ENCODE data around the gene APC.

Gene APC

DNA sequence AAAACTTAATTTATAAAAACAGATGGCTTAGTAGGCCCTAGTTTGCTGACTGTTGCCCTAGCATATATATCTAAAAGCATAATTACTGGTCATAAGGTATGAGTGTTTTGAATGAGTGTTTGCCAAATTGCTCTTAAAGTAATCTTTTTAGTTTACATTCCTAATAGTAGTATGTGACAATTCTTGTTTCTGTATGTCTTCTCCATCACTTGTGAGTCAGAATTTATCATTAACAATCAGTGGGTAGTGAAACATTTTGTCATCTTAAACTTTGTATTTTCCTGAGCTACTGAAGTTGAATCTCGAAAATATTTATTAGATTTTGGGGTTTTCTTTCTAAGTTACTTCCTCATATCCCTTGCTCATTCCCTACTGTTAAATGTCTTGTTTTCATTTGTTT, 49.6 kb downstream of the APC start:
- no peak for DNase-seq (ENCODE audit: low spot score)

DNA sequence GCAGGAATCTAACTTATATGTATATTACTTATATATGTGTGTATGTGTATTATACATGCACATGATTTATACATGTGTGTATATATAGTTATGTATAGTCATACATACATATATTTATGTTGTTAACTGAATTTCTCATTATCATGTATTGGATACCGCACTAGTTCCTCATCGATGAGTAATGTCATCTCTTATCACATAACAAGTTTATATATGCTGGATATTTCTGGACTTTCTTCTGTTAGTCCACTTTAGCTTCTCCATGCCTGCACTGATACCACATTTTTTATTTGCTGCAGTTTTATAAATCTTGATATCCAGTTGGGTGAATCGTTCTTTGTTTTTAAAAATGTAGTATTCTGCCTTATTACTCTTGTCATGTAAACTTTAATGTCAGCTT, 50.2 kb downstream of the APC start:
- no peak for DNase-seq (ENCODE audit: low spot score)

GRCh38 chr5:112793201-112793600, 55.5 kb downstream of the APC start:
- DNase-seq (ENCODE audit: low spot score): no peak

- no peak for DNase-seq (ENCODE audit: low spot score)
Measured at GRCh38 chr5:112794410-112794809, 56.7 kb downstream of the APC start.

DNA sequence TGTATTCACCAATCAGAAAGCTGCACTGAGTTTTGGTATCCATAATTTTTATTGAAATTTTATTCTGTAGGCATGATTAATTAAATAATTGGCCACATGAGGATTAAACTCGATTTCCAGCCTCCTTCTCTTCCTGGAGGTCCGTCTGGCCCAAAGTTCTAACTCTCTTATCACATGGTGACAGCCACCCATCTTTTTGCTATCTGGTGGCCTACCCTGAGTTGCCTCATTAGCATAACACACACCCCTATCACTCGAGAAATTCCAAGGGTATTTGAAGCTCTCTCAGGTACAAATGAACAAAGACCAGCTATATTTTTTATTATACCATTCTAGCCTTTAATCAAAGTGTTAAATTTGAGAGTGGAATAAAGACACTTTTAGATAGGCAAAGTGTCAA, 57.7 kb downstream of the APC start:
- DNase-seq (ENCODE audit: low spot score): no peak

DNA sequence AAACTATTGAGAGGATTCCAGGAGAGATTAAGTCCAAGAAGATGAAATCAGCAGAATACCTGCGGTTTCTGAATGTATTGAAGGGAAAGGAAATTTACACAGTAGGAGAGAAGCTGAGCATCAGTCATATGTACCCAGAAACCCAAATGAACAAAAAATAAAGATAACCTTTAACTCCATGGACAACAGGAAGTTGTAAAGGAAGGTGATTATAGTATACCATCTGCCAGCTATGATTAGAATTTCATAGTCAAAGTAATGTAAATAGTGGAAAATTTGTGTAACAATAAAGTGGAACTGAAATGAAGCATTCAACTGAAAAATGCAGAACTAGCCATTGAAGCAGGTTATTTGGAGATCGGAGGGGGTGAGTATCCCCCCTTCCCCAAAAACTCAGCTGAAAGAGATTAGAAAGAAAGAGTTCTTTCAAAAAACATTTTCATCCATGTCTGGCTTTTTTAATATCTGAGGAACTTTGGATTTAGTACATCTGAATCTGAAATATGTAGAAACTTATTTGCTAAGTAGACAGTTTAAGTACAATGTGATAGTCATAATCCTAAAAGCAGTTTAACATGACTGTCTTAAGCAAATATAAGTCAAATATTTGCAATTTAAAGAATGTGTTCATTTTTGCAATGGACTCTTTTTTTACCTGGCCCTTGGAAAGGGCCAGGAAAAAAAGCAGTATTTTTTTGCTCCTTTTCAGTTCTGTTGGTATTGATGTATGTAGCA, 58.4 kb downstream of the APC start:
- no peak for DNase-seq (ENCODE audit: low spot score)

DNA sequence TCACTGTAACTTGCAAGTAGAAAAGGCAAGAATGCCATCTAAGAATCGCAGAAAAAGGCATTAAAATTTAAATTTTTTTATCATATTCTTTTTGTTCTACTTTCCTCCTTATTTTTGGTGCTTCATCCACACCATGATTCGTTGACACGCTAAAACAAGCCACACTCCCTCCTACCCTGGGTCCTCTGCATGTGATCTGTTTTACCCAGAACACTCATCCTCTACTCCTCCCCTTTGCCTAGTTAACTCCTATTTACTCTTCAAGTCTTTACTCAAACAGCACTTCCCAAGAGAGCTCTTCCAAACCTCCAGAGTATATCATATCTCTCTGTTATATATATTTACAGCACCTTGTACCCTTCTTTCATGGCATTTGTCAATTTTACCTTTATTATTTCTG, 62.0 kb downstream of the APC start:
- DNase-seq (ENCODE audit: low spot score): no peak

DNA sequence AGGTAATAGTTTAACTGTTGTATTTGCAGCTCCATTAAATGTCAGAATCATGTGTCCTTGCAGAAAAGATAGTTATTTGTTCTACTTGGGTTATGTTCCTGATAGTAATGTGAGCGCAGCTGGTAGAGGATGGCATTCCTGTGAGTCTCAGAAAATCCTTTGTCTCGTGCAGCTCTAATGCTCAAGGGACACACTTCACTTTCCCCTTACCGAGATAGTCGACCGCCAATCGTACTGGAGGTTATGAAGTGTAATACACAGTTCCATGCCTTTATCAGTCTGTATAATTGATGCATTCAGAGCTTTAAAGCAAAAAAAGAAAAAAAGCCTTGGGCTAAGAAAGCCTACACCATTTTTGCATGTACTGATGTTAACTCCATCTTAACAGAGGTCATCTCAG, 63.2 kb downstream of the APC start:
- no peak for DNase-seq (ENCODE audit: low spot score)

GRCh38 chr5:112811023-112811422, 73.3 kb downstream of the APC start:
- peak; percentile 33 for DNase-seq (ENCODE audit: low spot score)

GRCh38 chr5:112812549-112812948, 74.9 kb downstream of the APC start:
- no peak for DNase-seq (ENCODE audit: low spot score)

GRCh38 chr5:112820246-112820645, 82.6 kb downstream of the APC start:
- no peak for DNase-seq (ENCODE audit: low spot score)

DNA sequence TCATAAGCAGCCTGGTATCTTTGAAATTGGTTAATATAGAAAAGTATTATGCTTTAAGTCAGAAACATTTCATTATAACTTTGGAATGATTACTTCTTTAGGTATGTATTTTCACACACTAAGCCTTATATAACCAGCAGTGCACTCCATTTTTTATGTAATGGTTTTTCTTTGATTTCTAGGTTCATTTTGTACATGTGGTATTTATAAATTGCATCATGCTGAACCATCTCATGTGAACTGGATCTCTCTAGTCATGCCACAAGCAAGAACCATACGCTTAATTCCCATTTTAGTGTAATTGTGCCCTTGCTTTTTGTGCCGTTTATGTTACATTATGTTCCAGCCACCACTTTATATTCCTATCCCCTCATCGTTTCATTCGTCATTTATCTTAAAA, 84.8 kb downstream of the APC start:
- DNase-seq (ENCODE audit: low spot score): no peak

GRCh38 chr5:112823181-112823580, 85.5 kb downstream of the APC start:
- no peak for DNase-seq (ENCODE audit: low spot score)

- no peak for DNase-seq (ENCODE audit: low spot score)
Measured at GRCh38 chr5:112823656-112824055, 86.0 kb downstream of the APC start.

DNA sequence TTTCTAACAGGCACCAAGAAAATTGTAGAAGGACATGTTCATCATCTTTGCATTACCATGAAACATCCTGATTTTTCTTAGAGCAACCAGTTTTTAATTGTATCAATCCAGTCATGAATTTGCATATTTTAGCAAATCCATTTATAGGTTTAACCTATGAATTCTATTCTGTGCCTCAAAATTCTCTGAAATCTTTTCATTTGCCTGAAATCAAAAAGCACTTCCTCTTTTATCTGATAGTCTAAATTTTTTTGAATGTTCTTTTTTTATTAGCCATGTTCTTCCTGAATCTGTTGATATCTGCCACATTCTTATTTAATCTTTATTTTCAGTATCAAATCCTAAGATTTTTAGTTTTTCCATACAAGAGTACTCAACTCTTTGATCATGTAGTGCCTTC, 86.5 kb downstream of the APC start:
- no peak for DNase-seq (ENCODE audit: low spot score)

- DNase-seq (ENCODE audit: low spot score): no peak
Measured at GRCh38 chr5:112830378-112830777, 92.7 kb downstream of the APC start.

GRCh38 chr5:112833971-112834370, 96.3 kb downstream of the APC start:
- no peak for DNase-seq (ENCODE audit: low spot score)

DNA sequence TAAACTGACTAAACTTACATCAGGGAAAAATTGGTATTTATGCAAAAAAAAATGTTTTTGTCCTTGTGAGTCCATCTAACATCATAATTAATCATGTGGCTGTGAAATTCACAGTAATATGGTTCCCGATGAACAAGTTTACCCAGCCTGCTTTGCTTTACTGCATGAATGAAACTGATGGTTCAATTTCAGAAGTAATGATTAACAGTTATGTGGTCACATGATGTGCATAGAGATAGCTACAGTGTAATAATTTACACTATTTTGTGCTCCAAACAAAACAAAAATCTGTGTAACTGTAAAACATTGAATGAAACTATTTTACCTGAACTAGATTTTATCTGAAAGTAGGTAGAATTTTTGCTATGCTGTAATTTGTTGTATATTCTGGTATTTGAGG, 106.8 kb downstream of the APC start:
- DNase-seq (ENCODE audit: low spot score): no peak

- DNase-seq (ENCODE audit: low spot score): no peak
Measured at GRCh38 chr5:112846556-112846955, 108.9 kb downstream of the APC start.

GRCh38 chr5:112847306-112847705, 109.6 kb downstream of the APC start:
- no peak for DNase-seq (ENCODE audit: low spot score)

- DNase-seq (ENCODE audit: low spot score): peak; percentile 90
Measured at GRCh38 chr5:112848116-112848811, 110.6 kb downstream of the APC start.

GRCh38 chr5:112849912-112850311, 112.2 kb downstream of the APC start:
- DNase-seq (ENCODE audit: low spot score): no peak

DNA sequence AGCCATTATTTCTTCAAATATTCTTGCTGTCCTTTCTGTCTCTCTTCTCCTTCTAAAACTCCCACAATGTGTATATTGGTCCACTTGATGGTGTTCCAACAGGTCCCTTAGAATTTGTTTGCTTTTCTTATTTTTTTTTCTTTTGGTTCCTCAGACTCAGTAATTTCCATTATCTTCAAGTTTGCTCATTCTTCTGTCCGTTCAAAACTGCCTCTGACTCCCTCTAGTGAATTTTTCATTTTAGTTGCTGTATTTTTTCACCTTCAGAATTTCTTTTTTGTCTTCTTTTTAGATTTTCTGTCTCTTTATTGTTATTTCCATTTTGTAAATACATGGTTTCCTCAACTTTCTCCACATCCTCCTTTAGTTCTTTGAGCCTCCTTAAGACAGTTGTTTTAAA, 117.0 kb downstream of the APC start:
- no peak for DNase-seq (ENCODE audit: low spot score)

- no peak for DNase-seq (ENCODE audit: low spot score)
Measured at GRCh38 chr5:112857866-112858265, 120.2 kb downstream of the APC start.
